DOHH2 (cell line): Measurements from ENCODE around the gene IGF1R.

Source experiments
- EZH2phosphoT487 ChIP-seq: fragments of 200-600 bp; sonication (generic); IDR thresholded peaks from 2 replicates; pipeline ENCODE4 v1.6.1; 2017; ENCODE audit warnings: borderline replicate concordance, mild to moderate bottlenecking, antibody characterized with exemption, low read length, moderate library complexity, mixed read lengths
- TF ChIP-seq, protein P1 (sequence below): fragments of 200-600 bp; sonication (generic); IDR thresholded peaks from one replicate; pipeline ENCODE4 v1.5.1; 2014; ENCODE audit warnings: antibody characterized with exemption, mild to moderate bottlenecking, low read depth, low read length; ENCODE audit not compliant: poor library complexity, severe bottlenecking

DNA sequence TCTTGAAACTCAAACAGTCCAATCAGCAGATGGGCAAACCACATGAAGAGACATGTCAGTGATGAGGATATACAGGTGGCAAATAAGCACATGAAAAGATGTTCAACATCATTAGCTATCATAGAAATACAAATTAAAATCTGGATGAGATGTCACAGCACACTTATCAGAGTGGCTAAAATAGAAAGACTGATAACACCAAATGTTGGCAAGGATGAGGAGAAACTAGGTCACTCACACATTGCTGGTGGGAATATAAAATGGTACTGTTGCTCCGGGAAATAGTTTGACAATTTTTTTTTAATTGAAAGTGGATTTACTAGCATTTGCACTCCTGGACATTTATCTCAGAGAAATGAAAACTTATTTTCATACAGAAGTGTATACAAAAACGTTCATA, 350.9 kb downstream of the IGF1R start:
- TF ChIP-seq, protein P1, sequence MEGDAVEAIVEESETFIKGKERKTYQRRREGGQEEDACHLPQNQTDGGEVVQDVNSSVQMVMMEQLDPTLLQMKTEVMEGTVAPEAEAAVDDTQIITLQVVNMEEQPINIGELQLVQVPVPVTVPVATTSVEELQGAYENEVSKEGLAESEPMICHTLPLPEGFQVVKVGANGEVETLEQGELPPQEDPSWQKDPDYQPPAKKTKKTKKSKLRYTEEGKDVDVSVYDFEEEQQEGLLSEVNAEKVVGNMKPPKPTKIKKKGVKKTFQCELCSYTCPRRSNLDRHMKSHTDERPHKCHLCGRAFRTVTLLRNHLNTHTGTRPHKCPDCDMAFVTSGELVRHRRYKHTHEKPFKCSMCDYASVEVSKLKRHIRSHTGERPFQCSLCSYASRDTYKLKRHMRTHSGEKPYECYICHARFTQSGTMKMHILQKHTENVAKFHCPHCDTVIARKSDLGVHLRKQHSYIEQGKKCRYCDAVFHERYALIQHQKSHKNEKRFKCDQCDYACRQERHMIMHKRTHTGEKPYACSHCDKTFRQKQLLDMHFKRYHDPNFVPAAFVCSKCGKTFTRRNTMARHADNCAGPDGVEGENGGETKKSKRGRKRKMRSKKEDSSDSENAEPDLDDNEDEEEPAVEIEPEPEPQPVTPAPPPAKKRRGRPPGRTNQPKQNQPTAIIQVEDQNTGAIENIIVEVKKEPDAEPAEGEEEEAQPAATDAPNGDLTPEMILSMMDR: no peak
- TF ChIP-seq EZH2phosphoT487: no peak
